CD4-positive, alpha-beta memory T cell (primary cell): ENCODE results near the gene TCHH. TPM values are rescaled to one million over a fixed set of nuclear protein-coding genes. Genes with fewer than 3 reads are reported as not detected.

Source experiments
- CTCF ChIA-PET: fragments of 350-600 bp; sonication (Branson Sonifier 250); formaldehyde crosslinking; loops from one replicate; lab custom pipeline; 2021; ENCODE audit warnings: inconsistent platforms; ENCODE audit not compliant: partially characterized antibody; lab: Charles Lee
- POLR2A ChIA-PET: fragments of 350-600 bp; sonication (Branson Sonifier 250); formaldehyde crosslinking; loops from one replicate; lab custom pipeline; 2021; ENCODE audit not compliant: partially characterized antibody; lab: Charles Lee
- DNase-seq, 5 donors: peaks; one replicate each; pipeline versions ENCODE4 v3.0.0 to v3.0.0-alpha.2; 2020 to 2022; ENCODE audit warnings: mixed read lengths in 1 of 5
- H3K27ac ChIP-seq: one replicate; pipeline ENCODE4 v1.7.0; 2013; ENCODE audit warnings: low read depth, low read length
- H3K27me3 ChIP-seq: 2 replicates; pipeline ENCODE4 v1.7.0; 2013; ENCODE audit warnings: mild to moderate bottlenecking, low read length, moderate library complexity; ENCODE audit not compliant: insufficient read depth
- H3K36me3 ChIP-seq: 2 replicates; pipeline ENCODE4 v1.7.0; 2013; ENCODE audit warnings: mild to moderate bottlenecking, low read length, moderate library complexity; ENCODE audit not compliant: insufficient read depth
- H3K4me1 ChIP-seq: 2 replicates; pipeline ENCODE4 v1.7.0; 2013; ENCODE audit warnings: mild to moderate bottlenecking, low read length, moderate library complexity; ENCODE audit not compliant: insufficient read depth
- H3K4me3 ChIP-seq, 2 donors: one replicate each; pipeline ENCODE4 v1.7.0; 2013; ENCODE audit warnings: low read length in 2 of 2, mild to moderate bottlenecking in 1 of 2
- H3K9me3 ChIP-seq, 2 donors: one replicate each; pipeline ENCODE4 v1.7.0; 2013; ENCODE audit warnings: low read length in 2 of 2, control low read depth in 1 of 2; ENCODE audit not compliant: control insufficient read depth in 1 of 2
- H3K27ac Mint-ChIP-seq, 7 donors: one replicate each; pipeline ENCODE4 v1.8.0; 2020 to 2021; ENCODE audit warnings: mixed read lengths in 7 of 7, mild to moderate bottlenecking in 6 of 7, inconsistent platforms in 3 of 7, moderate library complexity in 3 of 7
- H3K27me3 Mint-ChIP-seq, 2 donors: one replicate each; pipeline ENCODE4 v1.8.0; 2020 to 2021; ENCODE audit warnings: mixed read lengths in 2 of 2
- H3K36me3 Mint-ChIP-seq, 2 donors: one replicate each; pipeline ENCODE4 v1.8.0; 2020 to 2021; ENCODE audit warnings: mixed read lengths in 2 of 2, inconsistent platforms in 1 of 2, mild to moderate bottlenecking in 1 of 2
- H3K4me1 Mint-ChIP-seq, 4 donors: one replicate each; pipeline ENCODE4 v1.8.0; 2020 to 2021; ENCODE audit warnings: mixed read lengths in 4 of 4, mild to moderate bottlenecking in 1 of 4
- H3K4me3 Mint-ChIP-seq, 8 donors: one replicate each; pipeline ENCODE4 v1.8.0; 2020 to 2021; ENCODE audit warnings: mixed read lengths in 8 of 8, mild to moderate bottlenecking in 7 of 8, moderate library complexity in 6 of 8, inconsistent platforms in 3 of 8
- H3K9me3 Mint-ChIP-seq, 8 donors: one replicate each; pipeline ENCODE4 v1.8.0; 2020 to 2021; ENCODE audit warnings: mixed read lengths in 8 of 8, mild to moderate bottlenecking in 5 of 8, inconsistent platforms in 3 of 8, moderate library complexity in 1 of 8
- intact Hi-C: fragments of 100-400 bp; cut with micrococcal nuclease; formaldehyde crosslinking; loops from one replicate; pipeline ENCODE4 v1.15.1; 2023
- polyA plus RNA-seq, 2 donors: library from polyadenylated mRNA; unstranded; fragments of 300-500 nt; fragmentation: Illumina TruSeq; gene quantifications; one replicate each; pipeline ENCODE4 v1.2.3, GENCODE V29; 2021
- total RNA-seq, 2 experiments: library from RNA; stranded (reverse); gene quantifications; one replicate each; pipeline ENCODE4 v1.2.3, GENCODE V29; 2021

TCHH gene
- total and polyA plus RNA-seq, 4 experiments from 2014 or later = 0.06 TPM; not detected in 3

- POLR2A ChIA-PET = interaction anchor here (0.7 to 1.2 kb wide), 2 partner anchors 13 to 256 kb away, joined by 3 to 4 read pairs; no protein-coding TSS in a partner anchor
- Histone ChIP-seq H3K27ac (no peak overlapping the region), H3K27me3 (peaks cover 47% of the 10 kb centered on the region), H3K4me3 (peak overlapping the region; percentile 47 to 59), H3K4me1 (peaks cover 47% of the 10 kb centered on the region), H3K36me3 (no peaks in the 10 kb centered on the region), H3K9me3 (no peaks in the 10 kb centered on the region)
- peak in 2 of 5 donors; percentile 16 to 22 for DNase-seq
- H3K27me3 Mint-ChIP-seq = peaks cover 8 to 33% of the 10 kb centered on the region in 2 donors
- peaks cover 0 to 15% (median 11%) of the 10 kb centered on the region in 8 donors for H3K9me3 Mint-ChIP-seq
- intact Hi-C loops = loop anchor here (10.0 kb wide), 1 partner anchor 57 kb away; no protein-coding TSS in a partner anchor
- no peak overlapping the region for H3K4me3 Mint-ChIP-seq
- H3K4me1 Mint-ChIP-seq = peaks cover 0 to 13% (median 9%) of the 10 kb centered on the region in 4 donors
- H3K36me3 Mint-ChIP-seq = peaks cover 0 to 4% of the 10 kb centered on the region in 2 donors
- no peak overlapping the region for H3K27ac Mint-ChIP-seq
- CTCF ChIA-PET = interaction anchor here (0.9 to 2.2 kb wide), 4 partner anchors 59 to 369 kb away, joined by 3 to 7 read pairs (median 3); no protein-coding TSS in a partner anchor
Observed at GRCh38 chr1:152111515-152111968, 3.7 kb downstream of the TCHH start.

GRCh38 chr1:152110860-152111514 is 4.3 kb downstream of the TCHH start:
- peaks cover 0 to 4% of the 10 kb centered on the region in 2 donors for H3K36me3 Mint-ChIP-seq
- Histone ChIP-seq H3K9me3 (no peaks in the 10 kb centered on the region), H3K4me1 (peaks cover 47% of the 10 kb centered on the region), H3K36me3 (no peaks in the 10 kb centered on the region), H3K27me3 (peaks cover 51% of the 10 kb centered on the region), H3K4me3 (peak overlapping the region; percentile 47 to 59), H3K27ac (no peak overlapping the region)
- peaks cover 11 to 35% of the 10 kb centered on the region in 2 donors for H3K27me3 Mint-ChIP-seq
- H3K4me1 Mint-ChIP-seq = peaks cover 0 to 13% (median 9%) of the 10 kb centered on the region in 4 donors
- intact Hi-C loops = loop anchor here (10.0 kb wide), 1 partner anchor 56 kb away; no protein-coding TSS in a partner anchor
- H3K9me3 Mint-ChIP-seq = peaks cover 0 to 20% (median 11%) of the 10 kb centered on the region in 8 donors
- no peak overlapping the region for H3K27ac Mint-ChIP-seq
- CTCF ChIA-PET = interaction anchor here (1.5 to 2.2 kb wide), 6 partner anchors 30 to 349 kb away, joined by 3 to 8 read pairs (median 4); no protein-coding TSS in a partner anchor
- no peak overlapping the region for H3K4me3 Mint-ChIP-seq
- POLR2A ChIA-PET = interaction anchor here (0.7 to 1.7 kb wide), 3 partner anchors 13 to 256 kb away, joined by 3 to 8 read pairs (median 4); partner anchors contain the start of gene S100A11
- DNase-seq = peak; percentile 21 to 39 (median 25)

- Histone ChIP-seq H3K9me3 (no peaks in the 10 kb centered on the region), H3K36me3 (no peaks in the 10 kb centered on the region), H3K27ac (no peak overlapping the region), H3K4me1 (peaks cover 47% of the 10 kb centered on the region), H3K4me3 (peak overlapping the region; percentile 42 to 59), H3K27me3 (peaks cover 57% of the 10 kb centered on the region)
- Mint-ChIP-seq H3K27me3 (peaks cover 11 to 33% of the 10 kb centered on the region in 2 donors), H3K4me1 (peaks cover 0 to 13% (median 9%) of the 10 kb centered on the region in 4 donors), H3K9me3 (peaks cover 0 to 20% (median 11%) of the 10 kb centered on the region in 8 donors), H3K4me3 (no peak overlapping the region), H3K36me3 (peaks cover 0 to 4% of the 10 kb centered on the region in 2 donors), H3K27ac (no peak overlapping the region)
- peak in 4 of 5 donors; percentile 21 to 30 (median 28) for DNase-seq
- ChIA-PET CTCF (interaction anchor here (1.1 to 1.9 kb wide), 6 partner anchors 31 to 349 kb away, joined by 3 to 8 read pairs (median 4); no protein-coding TSS in a partner anchor), POLR2A (interaction anchor here (1.2 to 1.7 kb wide), 2 partner anchors 14 to 75 kb away, joined by 4 to 8 read pairs; partner anchors contain the start of gene S100A11)
- intact Hi-C loops = loop anchor here (10.0 kb wide), 1 partner anchor 56 kb away; no protein-coding TSS in a partner anchor
Observed at GRCh38 chr1:152110365-152110859, 4.8 kb downstream of the TCHH start.

GRCh38 chr1:152109998-152110294 is 5.3 kb downstream of the TCHH start:
- H3K27me3 Mint-ChIP-seq = peaks cover 13 to 34% of the 10 kb centered on the region in 2 donors
- no peak overlapping the region for H3K27ac ChIP-seq
- H3K4me1 ChIP-seq = peaks cover 47% of the 10 kb centered on the region
- DNase-seq = no peak
- H3K27me3 ChIP-seq = peaks cover 62% of the 10 kb centered on the region
- POLR2A ChIA-PET = interaction anchor here (1.7 kb wide), 1 partner anchor 74 kb away, joined by 8 read pairs; the partner anchor contains the start of gene S100A11
- peaks cover 0 to 20% (median 10%) of the 10 kb centered on the region in 8 donors for H3K9me3 Mint-ChIP-seq
- CTCF ChIA-PET = interaction anchor here (1.1 to 1.9 kb wide), 5 partner anchors 31 to 350 kb away, joined by 3 to 8 read pairs (median 4); no protein-coding TSS in a partner anchor
- no peak overlapping the region for H3K4me3 Mint-ChIP-seq
- intact Hi-C loops = loop anchor here (10.0 kb wide), 1 partner anchor 55 kb away; no protein-coding TSS in a partner anchor
- H3K9me3 ChIP-seq = no peaks in the 10 kb centered on the region
- peaks cover 0 to 4% of the 10 kb centered on the region in 2 donors for H3K36me3 Mint-ChIP-seq
- no peak overlapping the region for H3K27ac Mint-ChIP-seq
- H3K36me3 ChIP-seq = no peaks in the 10 kb centered on the region
- H3K4me1 Mint-ChIP-seq = peaks cover 0 to 13% (median 9%) of the 10 kb centered on the region in 4 donors
- peak overlapping the region; percentile 42 to 59 for H3K4me3 ChIP-seq

GRCh38 chr1:152109231-152109997 is 5.8 kb downstream of the TCHH start:
- ChIA-PET CTCF (interaction anchor here (1.1 to 1.9 kb wide), 5 partner anchors 32 to 350 kb away, joined by 3 to 8 read pairs (median 4); no protein-coding TSS in a partner anchor), POLR2A (interaction anchor here (1.7 kb wide), 1 partner anchor 74 kb away, joined by 8 read pairs; the partner anchor contains the start of gene S100A11)
- H3K27me3 ChIP-seq = peaks cover 59% of the 10 kb centered on the region
- no peak overlapping the region for H3K4me3 Mint-ChIP-seq
- no peak for DNase-seq
- peaks cover 0 to 4% of the 10 kb centered on the region in 2 donors for H3K36me3 Mint-ChIP-seq
- no peaks in the 10 kb centered on the region for H3K9me3 ChIP-seq
- intact Hi-C loops = no loop called here
- peaks cover 0 to 13% (median 9%) of the 10 kb centered on the region in 4 donors for H3K4me1 Mint-ChIP-seq
- H3K36me3 ChIP-seq = no peaks in the 10 kb centered on the region
- peaks cover 0 to 20% (median 10%) of the 10 kb centered on the region in 8 donors for H3K9me3 Mint-ChIP-seq
- no peak overlapping the region for H3K27ac ChIP-seq
- H3K4me3 ChIP-seq = peak overlapping the region in 1 of 2 donors; percentile 59
- no peak overlapping the region for H3K27ac Mint-ChIP-seq
- H3K4me1 ChIP-seq = peaks cover 47% of the 10 kb centered on the region
- H3K27me3 Mint-ChIP-seq = peaks cover 13 to 33% of the 10 kb centered on the region in 2 donors

GRCh38 chr1:152108882-152109222 is 6.4 kb downstream of the TCHH start:
- intact Hi-C loops = no loop called here
- Mint-ChIP-seq H3K27ac (no peak overlapping the region), H3K36me3 (peaks cover 0 to 4% of the 10 kb centered on the region in 2 donors), H3K4me1 (peaks cover 0 to 13% (median 9%) of the 10 kb centered on the region in 4 donors), H3K9me3 (peaks cover 0 to 20% (median 10%) of the 10 kb centered on the region in 8 donors), H3K27me3 (peaks cover 13 to 32% of the 10 kb centered on the region in 2 donors), H3K4me3 (no peak overlapping the region)
- Histone ChIP-seq H3K36me3 (no peaks in the 10 kb centered on the region), H3K9me3 (no peaks in the 10 kb centered on the region), H3K27ac (no peak overlapping the region), H3K4me1 (peaks cover 47% of the 10 kb centered on the region), H3K27me3 (peaks cover 58% of the 10 kb centered on the region), H3K4me3 (no peak overlapping the region)
- ChIA-PET POLR2A (no interaction called here), CTCF (interaction anchor here (1.0 kb wide), 1 partner anchor 272 kb away, joined by 3 read pairs; no protein-coding TSS in a partner anchor)
- no peak for DNase-seq
